GM15510 (cell line): ENCODE results near the gene PRSS22.

Experiments used
- POLR2A ChIP-seq: IDR thresholded peaks from 3 replicates; pipeline ENCODE4 v1.6.1; 2011; ENCODE audit warnings: borderline replicate concordance; ENCODE audit not compliant: insufficient read length; ENCODE audit errors: extremely low read depth

Gene PRSS22

GRCh38 chr16:2819179-2819938, 38.6 kb downstream of the PRSS22 start:
- TF ChIP-seq POLR2A: no peak

GRCh38 chr16:2818272-2818876, 39.6 kb downstream of the PRSS22 start:
- no peak for TF ChIP-seq POLR2A

- no peak for TF ChIP-seq POLR2A
Observed at GRCh38 chr16:2817340-2818271, 40.4 kb downstream of the PRSS22 start.

DNA sequence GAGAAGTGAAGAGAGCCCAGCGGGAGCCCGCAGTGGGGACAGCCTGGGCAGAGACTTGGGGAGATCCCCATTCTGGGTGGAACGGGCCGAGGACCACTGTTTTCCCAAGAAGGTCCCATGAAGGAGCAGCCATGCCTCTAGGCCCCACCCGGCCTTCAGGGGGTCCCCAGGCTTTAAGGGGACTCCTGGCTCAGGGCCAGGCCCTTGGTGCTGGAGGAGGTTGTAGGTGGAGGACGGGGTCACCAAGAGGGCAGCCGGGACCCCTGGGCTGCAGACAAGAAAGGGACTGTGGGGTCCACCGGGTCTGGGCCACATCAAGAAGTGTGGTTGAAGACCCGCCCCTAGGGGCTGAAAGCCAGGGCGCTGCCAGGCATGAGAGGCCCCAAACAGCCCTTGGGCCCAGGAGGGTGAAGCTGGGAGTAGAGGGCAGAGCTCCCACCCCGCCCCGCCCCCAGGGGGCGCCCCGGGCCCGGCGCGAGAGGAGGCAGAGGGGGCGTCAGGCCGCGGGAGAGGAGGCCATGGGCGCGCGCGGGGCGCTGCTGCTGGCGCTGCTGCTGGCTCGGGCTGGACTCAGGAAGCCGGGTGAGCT, 41.1 kb downstream of the PRSS22 start, which contains the start of gene PRSS21:
Gene PRSS21 (plus strand): TSS at position 487 of the 589 bp plus-strand sequence. CDS start 32 bp downstream, at position 519.
- TF ChIP-seq POLR2A: no peak

DNA sequence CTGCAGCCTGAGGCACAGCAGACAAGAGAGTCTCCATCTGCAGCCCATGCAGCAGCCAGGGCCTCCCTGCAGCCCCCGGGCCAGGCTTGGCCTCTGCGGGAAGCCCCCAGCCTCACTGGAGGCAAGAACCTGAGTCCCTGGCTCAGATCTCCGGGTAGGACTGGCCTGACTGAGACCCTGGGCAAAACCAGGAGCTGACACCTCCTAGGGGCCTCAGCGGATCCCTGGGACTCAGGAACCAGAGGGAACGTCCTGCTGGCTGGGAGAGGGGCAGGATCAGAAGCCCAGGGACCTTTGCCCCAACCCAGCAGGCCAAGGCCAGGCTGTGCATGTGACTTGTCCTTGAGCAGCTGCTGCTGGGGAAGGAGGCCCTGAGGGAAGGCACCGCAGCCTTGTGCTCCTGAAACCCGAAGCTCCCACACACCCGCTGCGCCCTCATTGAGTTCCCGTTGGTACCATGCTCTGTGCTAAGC, 42.6 kb downstream of the PRSS22 start:
- TF ChIP-seq POLR2A: no peak

DNA sequence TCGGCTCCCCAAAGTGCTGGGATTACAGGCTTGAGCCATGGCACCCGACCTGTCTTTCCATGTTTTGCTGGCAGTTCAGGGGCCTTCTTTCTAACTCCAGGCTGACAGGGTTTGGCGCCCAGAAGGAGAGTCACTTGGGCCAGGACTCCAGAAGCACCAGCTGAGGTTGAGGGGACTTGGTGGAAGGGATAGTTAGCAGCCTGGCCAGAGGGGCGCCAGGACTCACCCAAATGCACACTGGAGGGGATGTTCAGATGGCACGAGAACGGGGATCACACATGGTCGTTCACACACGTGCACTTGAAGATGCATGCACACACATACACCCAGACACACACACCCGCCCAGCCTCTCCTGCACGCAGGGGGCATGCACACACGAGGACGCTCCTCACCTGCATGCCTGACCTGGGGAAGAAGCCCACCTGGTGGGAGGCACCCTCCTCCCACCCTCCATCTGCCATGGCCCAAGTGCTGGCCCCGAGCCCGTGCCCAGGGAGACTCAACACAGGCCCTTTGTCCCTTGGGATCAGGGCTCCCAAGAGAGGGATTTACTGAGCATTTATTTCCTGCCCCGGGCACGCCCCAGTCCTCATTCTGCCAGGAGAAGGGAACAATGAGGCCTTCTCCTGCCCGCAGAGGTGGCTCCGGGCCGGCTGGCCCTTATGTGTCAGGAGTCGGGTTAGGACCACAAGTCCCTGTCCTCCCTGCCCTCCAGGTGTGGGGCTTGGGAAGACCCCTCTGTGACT, 43.2 kb downstream of the PRSS22 start:
- no peak for TF ChIP-seq POLR2A

DNA sequence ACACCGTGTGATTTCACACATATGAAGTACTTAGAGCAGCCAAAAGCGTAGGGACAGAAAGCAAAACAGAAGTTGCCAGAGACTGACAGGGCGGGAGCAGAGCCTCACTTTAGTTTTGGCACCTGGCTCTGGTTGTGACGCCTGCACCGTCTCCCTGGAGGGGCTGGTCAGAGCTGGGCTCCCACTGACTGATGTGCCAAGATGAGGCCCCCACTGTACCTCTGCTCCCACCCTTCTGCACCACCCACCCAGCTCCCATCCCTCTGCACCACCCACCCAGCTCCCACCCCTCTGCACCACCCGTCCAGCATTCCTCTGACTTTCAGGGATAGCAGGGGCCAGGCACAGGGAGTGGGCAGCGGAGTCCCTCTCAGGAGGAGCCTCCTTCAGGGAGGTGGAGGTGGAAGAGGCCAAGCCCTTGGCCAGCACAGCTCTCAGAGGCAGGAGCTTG, 44.2 kb downstream of the PRSS22 start:
- TF ChIP-seq POLR2A: no peak

- TF ChIP-seq POLR2A: no peak
Observed at GRCh38 chr16:2811703-2812471, 46.1 kb downstream of the PRSS22 start.

GRCh38 chr16:2810651-2811050, 47.3 kb downstream of the PRSS22 start:
- no peak for TF ChIP-seq POLR2A

DNA sequence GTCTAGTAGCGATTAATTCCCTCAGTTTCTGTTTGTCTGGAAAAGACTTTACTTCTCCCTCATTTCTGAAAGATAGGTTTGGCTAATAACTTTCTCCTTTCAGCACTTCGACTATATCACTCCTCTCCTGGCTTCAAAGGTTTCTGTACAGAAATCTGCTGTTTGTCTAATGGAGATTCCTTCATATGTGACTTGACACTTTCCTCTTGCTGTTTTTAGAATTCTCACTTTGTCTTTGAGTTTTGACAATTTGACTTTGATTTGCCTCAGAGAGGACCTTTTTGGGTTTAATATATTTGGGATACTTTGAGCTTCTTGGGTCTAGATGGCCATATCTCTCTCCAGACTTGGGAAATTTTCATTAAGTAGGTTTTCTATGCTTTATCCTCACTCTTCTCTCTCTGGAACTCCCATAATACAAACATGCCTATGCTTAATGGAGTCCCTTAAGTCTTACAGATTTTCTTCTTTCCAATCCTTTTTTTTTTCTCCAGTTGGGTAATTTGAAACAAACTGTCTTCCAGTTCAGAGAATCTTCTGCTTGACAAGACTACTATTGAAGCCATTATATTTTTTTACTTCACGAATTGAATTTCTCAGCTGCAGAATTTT, 48.7 kb downstream of the PRSS22 start:
- no peak for TF ChIP-seq POLR2A

DNA sequence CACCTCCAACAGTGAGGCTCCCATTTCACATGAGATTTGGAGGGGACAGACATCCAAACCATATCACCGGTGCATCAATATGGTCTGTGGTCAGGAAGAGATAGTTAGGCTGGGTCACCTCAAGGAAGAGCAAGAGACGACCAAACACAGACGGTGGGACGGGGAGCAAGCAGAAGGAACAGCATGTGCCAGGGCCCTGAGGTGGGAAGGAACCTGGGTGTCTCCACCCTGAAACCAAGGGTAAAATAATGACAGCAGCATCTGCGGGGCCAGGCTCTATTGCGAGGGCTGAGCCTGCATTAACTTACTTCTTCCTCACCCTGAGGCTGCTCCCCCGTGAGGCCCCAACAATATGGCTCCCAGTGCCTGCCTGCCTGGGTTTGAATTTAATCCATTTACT, 49.8 kb downstream of the PRSS22 start:
- TF ChIP-seq POLR2A: no peak

DNA sequence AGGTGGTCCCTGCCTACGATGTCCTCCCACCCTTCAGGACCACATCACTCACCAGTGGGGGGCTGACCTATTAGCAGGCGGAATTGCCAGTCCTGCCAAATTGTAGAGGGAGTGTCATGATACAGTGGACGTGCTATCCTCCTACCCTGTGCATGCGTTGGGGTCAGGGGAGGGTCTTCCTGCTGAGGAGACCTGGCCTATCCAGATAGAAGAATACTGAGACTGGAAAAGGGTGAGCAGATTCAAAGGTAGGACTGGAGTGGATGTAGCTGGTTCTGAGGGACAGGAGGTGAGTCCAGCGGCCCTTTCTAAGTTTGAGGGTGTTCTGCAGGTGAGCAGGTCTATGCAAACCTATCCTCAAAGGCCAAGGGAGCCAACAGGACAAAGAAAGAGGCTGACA, 51.7 kb downstream of the PRSS22 start:
- TF ChIP-seq POLR2A: no peak

DNA sequence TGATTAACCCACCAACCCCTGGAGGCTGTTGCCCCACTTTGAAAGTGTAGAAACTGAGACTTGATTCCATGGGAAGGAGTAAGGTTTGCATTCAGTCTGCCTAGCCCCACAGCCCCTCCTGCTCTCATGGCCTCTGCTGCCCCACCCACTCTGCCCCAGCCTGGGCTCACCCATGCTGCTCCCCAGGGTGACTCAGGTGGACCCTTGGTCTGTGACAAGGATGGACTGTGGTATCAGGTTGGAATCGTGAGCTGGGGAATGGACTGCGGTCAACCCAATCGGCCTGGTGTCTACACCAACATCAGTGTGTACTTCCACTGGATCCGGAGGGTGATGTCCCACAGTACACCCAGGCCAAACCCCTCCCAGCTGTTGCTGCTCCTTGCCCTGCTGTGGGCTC, 53.2 kb downstream of the PRSS22 start:
- no peak for TF ChIP-seq POLR2A
